ENCODE measurements around the gene CREBRF. TPM values are rescaled to one million over a fixed set of nuclear protein-coding genes. Genes with fewer than 3 reads are reported as not detected.

CREBRF gene
- total and polyA plus RNA-seq, 2 of the 4 experiments (the other 2 are of a cell fraction) = 3.2 to 16.1 TPM

DNA sequence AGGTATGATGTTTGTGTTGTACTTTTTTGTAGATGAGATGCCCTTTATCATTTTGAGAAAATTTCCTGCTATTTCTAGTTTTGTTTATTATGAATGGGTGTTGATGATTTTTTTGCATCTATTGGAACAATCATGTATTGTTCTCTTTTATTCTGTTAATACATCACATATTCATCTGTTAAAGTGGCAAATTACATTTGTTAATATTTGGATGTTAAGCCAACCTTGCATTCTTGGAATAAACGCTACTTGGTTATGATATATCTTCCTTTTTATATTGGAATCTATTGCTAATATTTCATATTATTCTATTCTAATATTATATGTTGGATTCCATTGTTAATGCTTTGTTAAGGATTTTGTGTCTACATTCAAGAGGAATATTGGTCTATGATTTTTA lies 63.6 kb downstream of the CREBRF start:
- no peak overlapping the region for H3K56ac ChIP-seq (ENCODE audit: extremely low read depth, insufficient read depth, low read length)
- dilution Hi-C loops (cut with HindIII; ENCODE audit: low sequenced_read_pairs, unreplicated experiment) = no loop called here

More for the DNA sequence above, 63.6 kb downstream of the CREBRF start:
- Histone ChIP-seq H3K27me3 (ENCODE audit: control insufficient read depth, insufficient read depth, low read length) (no peaks in the 10 kb centered on the region), H2BK5ac (ENCODE audit: low read depth, low read length, poor library complexity, severe bottlenecking) (no peak overlapping the region), H4K8ac (ENCODE audit: low read depth in 2 of 2, low read length in 2 of 2) (no peak overlapping the region), H4K5ac (ENCODE audit: low read depth, low read length) (no peak overlapping the region), H4K91ac (ENCODE audit: insufficient read depth, low read depth, low read length) (no peak overlapping the region), H3K18ac (ENCODE audit: low read depth, low read length) (no peak overlapping the region), H3K9ac (ENCODE audit: low read depth, low read length) (no peak overlapping the region), H2AFZ (replicated peaks; ENCODE audit: low read length, poor library complexity) (no peak overlapping the region), H2BK15ac (ENCODE audit: low read depth, low read length) (no peak overlapping the region), H2AK5ac (ENCODE audit: low read depth, low read length) (no peak overlapping the region), H3K36me3 (ENCODE audit: control insufficient read depth, insufficient read depth, low read length) (peaks cover 9% of the 10 kb centered on the region; the same call in 1 of the 2 replicates), H3K23ac (ENCODE audit: low read depth, low read length) (no peak overlapping the region), H3K9me3 (ENCODE audit: control insufficient read depth, insufficient read depth, low read length) (no peaks in the 10 kb centered on the region), H4K20me1 (ENCODE audit: insufficient read depth, low read length) (no peaks in the 10 kb centered on the region), H2BK120ac (ENCODE audit: low read depth, low read length) (no peak overlapping the region), H3K9me1 (ENCODE audit: insufficient read depth, low read length) (peaks cover 7% of the 10 kb centered on the region; the same call in 1 of the 2 replicates), H3K4me3 (ENCODE audit: insufficient read depth, low read depth, low read length) (no peak overlapping the region), H2AK9ac (replicated peaks; ENCODE audit: low read depth, low read length, poor library complexity) (no peak overlapping the region), H3K79me1 (ENCODE audit: low read depth in 1 of 2, low read length in 2 of 2) (0 out of 4 replicates have a peak, but pooled peaks cover 0 to 4% of the 10 kb centered on the region in 2 experiments), H3K4me2 (ENCODE audit: low read depth, low read length) (no peak overlapping the region), H3K4me1 (ENCODE audit: control insufficient read depth, insufficient read depth, low read length) (no peaks in the 10 kb centered on the region), H3K27ac (ENCODE audit: insufficient read depth, low read length) (no peak overlapping the region), H3K14ac (replicated peaks; ENCODE audit: low read depth, low read length) (no peak overlapping the region), H2BK20ac (ENCODE audit: low read depth, low read length) (no peak overlapping the region), H3K4ac (ENCODE audit: low read depth, low read length) (no peak overlapping the region)
- no TSS peak for BruUV-seq (replicated peaks)
- POLR2A ChIA-PET (ENCODE audit: unreplicated experiment) = no interaction called here
- CTCF ChIA-PET = no interaction called here
- no CpG with 5 or more reads among the region's 1 CpG for WGBS, 2 experiments (ENCODE audit: extremely low coverage in 2 of 2, insufficient read length in 1 of 2)
- ATAC-seq (ENCODE audit: low read depth) (no peak), DNase-seq (no peak)
- no peak for TF ChIP-seq MAZ (IDR thresholded peaks at IDR 0.05; ENCODE audit: borderline replicate concordance, low read depth, low read length)
- TF ChIP-seq, protein P1, sequence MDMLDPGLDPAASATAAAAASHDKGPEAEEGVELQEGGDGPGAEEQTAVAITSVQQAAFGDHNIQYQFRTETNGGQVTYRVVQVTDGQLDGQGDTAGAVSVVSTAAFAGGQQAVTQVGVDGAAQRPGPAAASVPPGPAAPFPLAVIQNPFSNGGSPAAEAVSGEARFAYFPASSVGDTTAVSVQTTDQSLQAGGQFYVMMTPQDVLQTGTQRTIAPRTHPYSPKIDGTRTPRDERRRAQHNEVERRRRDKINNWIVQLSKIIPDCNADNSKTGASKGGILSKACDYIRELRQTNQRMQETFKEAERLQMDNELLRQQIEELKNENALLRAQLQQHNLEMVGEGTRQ (IDR thresholded peaks at IDR 0.05; ENCODE audit: low read depth, low read length) = no peak
- no peak for TF ChIP-seq RCOR1 (IDR thresholded peaks at IDR 0.05; ENCODE audit: insufficient replicate concordance, low read length)
- TF ChIP-seq MXI1 (IDR thresholded peaks at IDR 0.05; ENCODE audit: borderline replicate concordance, low read depth, low read length) = no peak
- TF ChIP-seq, protein P2, sequence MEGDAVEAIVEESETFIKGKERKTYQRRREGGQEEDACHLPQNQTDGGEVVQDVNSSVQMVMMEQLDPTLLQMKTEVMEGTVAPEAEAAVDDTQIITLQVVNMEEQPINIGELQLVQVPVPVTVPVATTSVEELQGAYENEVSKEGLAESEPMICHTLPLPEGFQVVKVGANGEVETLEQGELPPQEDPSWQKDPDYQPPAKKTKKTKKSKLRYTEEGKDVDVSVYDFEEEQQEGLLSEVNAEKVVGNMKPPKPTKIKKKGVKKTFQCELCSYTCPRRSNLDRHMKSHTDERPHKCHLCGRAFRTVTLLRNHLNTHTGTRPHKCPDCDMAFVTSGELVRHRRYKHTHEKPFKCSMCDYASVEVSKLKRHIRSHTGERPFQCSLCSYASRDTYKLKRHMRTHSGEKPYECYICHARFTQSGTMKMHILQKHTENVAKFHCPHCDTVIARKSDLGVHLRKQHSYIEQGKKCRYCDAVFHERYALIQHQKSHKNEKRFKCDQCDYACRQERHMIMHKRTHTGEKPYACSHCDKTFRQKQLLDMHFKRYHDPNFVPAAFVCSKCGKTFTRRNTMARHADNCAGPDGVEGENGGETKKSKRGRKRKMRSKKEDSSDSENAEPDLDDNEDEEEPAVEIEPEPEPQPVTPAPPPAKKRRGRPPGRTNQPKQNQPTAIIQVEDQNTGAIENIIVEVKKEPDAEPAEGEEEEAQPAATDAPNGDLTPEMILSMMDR (conservative IDR thresholded peaks at IDR 0.05; ENCODE audit: low read depth, low read length) = no peak
- no peak for TF ChIP-seq FOS (IDR thresholded peaks at IDR 0.05; ENCODE audit: low read depth, low read length)
- TF ChIP-seq, protein P3, sequence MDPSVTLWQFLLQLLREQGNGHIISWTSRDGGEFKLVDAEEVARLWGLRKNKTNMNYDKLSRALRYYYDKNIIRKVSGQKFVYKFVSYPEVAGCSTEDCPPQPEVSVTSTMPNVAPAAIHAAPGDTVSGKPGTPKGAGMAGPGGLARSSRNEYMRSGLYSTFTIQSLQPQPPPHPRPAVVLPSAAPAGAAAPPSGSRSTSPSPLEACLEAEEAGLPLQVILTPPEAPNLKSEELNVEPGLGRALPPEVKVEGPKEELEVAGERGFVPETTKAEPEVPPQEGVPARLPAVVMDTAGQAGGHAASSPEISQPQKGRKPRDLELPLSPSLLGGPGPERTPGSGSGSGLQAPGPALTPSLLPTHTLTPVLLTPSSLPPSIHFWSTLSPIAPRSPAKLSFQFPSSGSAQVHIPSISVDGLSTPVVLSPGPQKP (IDR thresholded peaks at IDR 0.05; ENCODE audit: borderline replicate concordance, low read depth, low read length) = no peak
- no peak for TF ChIP-seq SMC3 (IDR thresholded peaks at IDR 0.05; ENCODE audit: low read depth, low read length)
- no peak for TF ChIP-seq BHLHE40 (IDR thresholded peaks at IDR 0.05; ENCODE audit: low read depth, low read length)
- TF ChIP-seq CHD1 (IDR thresholded peaks at IDR 0.05; ENCODE audit: low read depth, low read length) = no peak
- TF ChIP-seq RAD21 (IDR thresholded peaks at IDR 0.05; ENCODE audit: low read length) = no peak
- TF ChIP-seq CEBPB (IDR thresholded peaks at IDR 0.05; ENCODE audit: low read depth, low read length) = no peak
- no peak for TF ChIP-seq RFX5 (IDR thresholded peaks at IDR 0.05; ENCODE audit: low read depth, low read length)
- no peak for TF ChIP-seq NFE2L2 (IDR thresholded peaks at IDR 0.05; ENCODE audit: low read depth, low read length)
- TF ChIP-seq POLR2A (IDR thresholded peaks at IDR 0.05; ENCODE audit: low read depth, low read length) = no peak
- TF ChIP-seq MAFK (IDR thresholded peaks at IDR 0.05; ENCODE audit: low read depth, low read length) = no peak
- intact Hi-C loops (cut with micrococcal nuclease) (no loop called here), in situ Hi-C loops (cut with MboI; ENCODE audit: low sequenced_read_pairs) (no loop called here)

Measured in IMR-90 (cell line).